GM23338 (cell line): Measurements from ENCODE around the gene MAPRE2. TPM values are rescaled to one million over a fixed set of nuclear protein-coding genes. Genes with fewer than 3 reads are reported as not detected.

Experiments used
- ATAC-seq: fragments of 200-7000 bp; cut with Tn5 transposase; 3 replicates; pipeline ENCODE4 v1.9.1; 2020
- DNase-seq: peaks from one replicate; pipeline ENCODE4 v3.0.0-alpha.2; 2015; ENCODE audit warnings: low spot score
- H2AFZ ChIP-seq: fragments of 200-600 bp; sonication (generic); 2 replicates; pipeline ENCODE4 v1.8.0; 2016; ENCODE audit warnings: antibody characterized with exemption, mild to moderate bottlenecking, moderate library complexity
- H3F3A ChIP-seq: fragments of 200-600 bp; sonication (generic); replicated peaks from 2 replicates; pipeline ENCODE4 v1.8.0; 2017; ENCODE audit warnings: antibody characterized with exemption, mixed run types, low read depth
- H3K27ac ChIP-seq: fragments of 200-600 bp; sonication (generic); 2 replicates; pipeline ENCODE4 v1.6.1; 2016; ENCODE audit warnings: low read depth
- H3K27me3 ChIP-seq: fragments of 200-600 bp; sonication (generic); 2 replicates; pipeline ENCODE4 v1.8.0; 2016; ENCODE audit warnings: mild to moderate bottlenecking, mixed run types, moderate library complexity; ENCODE audit not compliant: insufficient read depth
- H3K36me3 ChIP-seq: fragments of 200-600 bp; sonication (generic); 2 replicates; pipeline ENCODE4 v1.8.0; 2016; ENCODE audit warnings: mild to moderate bottlenecking; ENCODE audit not compliant: insufficient read depth
- H3K4me1 ChIP-seq: fragments of 200-600 bp; sonication (generic); 2 replicates; pipeline ENCODE4 v1.8.0; 2016; ENCODE audit warnings: mild to moderate bottlenecking, moderate library complexity; ENCODE audit not compliant: insufficient read depth
- H3K4me2 ChIP-seq: fragments of 200-600 bp; sonication (generic); 2 replicates; pipeline ENCODE4 v1.7.1; 2017; ENCODE audit warnings: mixed run types
- H3K4me3 ChIP-seq: fragments of 200-600 bp; sonication (generic); 2 replicates; pipeline ENCODE4 v1.6.1; 2016; ENCODE audit warnings: mixed run types
- H3K79me2 ChIP-seq: fragments of 200-600 bp; sonication (generic); replicated peaks from 2 replicates; pipeline ENCODE4 v1.8.0; 2017; ENCODE audit warnings: mild to moderate bottlenecking; ENCODE audit not compliant: insufficient read depth
- H3K9me2 ChIP-seq: fragments of 200-600 bp; sonication (generic); 2 replicates; pipeline ENCODE4 v1.8.0; 2017; ENCODE audit not compliant: insufficient read depth
- H4K20me1 ChIP-seq: fragments of 200-600 bp; sonication (generic); replicated peaks from 2 replicates; pipeline ENCODE4 v1.8.0; 2017; ENCODE audit warnings: mild to moderate bottlenecking; ENCODE audit not compliant: insufficient read depth
- H3K27ac Mint-ChIP-seq: 2 replicates; pipeline ENCODE4 v1.8.0; 2020; ENCODE audit warnings: inconsistent platforms, mild to moderate bottlenecking, moderate library complexity, mixed read lengths
- H3K27me3 Mint-ChIP-seq: 3 replicates; pipeline ENCODE4 v1.8.0; 2022; ENCODE audit warnings: low read depth, mild to moderate bottlenecking, moderate library complexity, mixed read lengths, inconsistent platforms; ENCODE audit not compliant: insufficient read depth, poor library complexity
- H3K36me3 Mint-ChIP-seq: 3 replicates; pipeline ENCODE4 v1.8.0; 2021; ENCODE audit warnings: low read depth, mild to moderate bottlenecking, inconsistent platforms, moderate library complexity, mixed read lengths
- H3K4me1 Mint-ChIP-seq: 3 replicates; pipeline ENCODE4 v1.8.0; 2020; ENCODE audit warnings: mild to moderate bottlenecking, inconsistent platforms, mixed read lengths
- H3K4me3 Mint-ChIP-seq: 3 replicates; pipeline ENCODE4 v1.8.0; 2021; ENCODE audit warnings: moderate library complexity, mild to moderate bottlenecking, inconsistent platforms, mixed read lengths
- H3K9me3 Mint-ChIP-seq: 3 replicates; pipeline ENCODE4 v1.8.0; 2020; ENCODE audit warnings: moderate library complexity, mild to moderate bottlenecking, inconsistent platforms, mixed read lengths
- JUNB ChIP-seq: IDR thresholded peaks from one replicate; pipeline ENCODE4 v1.6.1; 2016; ENCODE audit warnings: antibody characterized with exemption; ENCODE audit not compliant: unreplicated experiment
- REST ChIP-seq: IDR thresholded peaks from one replicate; pipeline ENCODE4 v1.6.1; 2018; ENCODE audit warnings: antibody characterized with exemption; ENCODE audit not compliant: unreplicated experiment
- STAT1 ChIP-seq: IDR thresholded peaks from one replicate; pipeline ENCODE4 v1.6.1; 2016; ENCODE audit warnings: antibody characterized with exemption; ENCODE audit not compliant: unreplicated experiment
- ZNF114 ChIP-seq: fragments of 250-450 bp; sonication (Bioruptor Pico); IDR thresholded peaks from 2 replicates; pipeline ENCODE4 v1.5.0; 2020; ENCODE audit warnings: mild to moderate bottlenecking, moderate library complexity
- polyA plus RNA-seq: library from polyadenylated mRNA; unstranded; fragments of >200 nt; fragmentation: Nextera tagmentation; extraction: Ambion mirVana; gene quantifications from 2 replicates; pipeline ENCODE4 v1.2.1, GENCODE V29; 2016
- total RNA-seq: library from RNA; depleted of rRNA; stranded (reverse); fragments of >200 nt; shearing (Covaris generic); gene quantifications from 2 replicates; pipeline ENCODE4 v1.2.3, GENCODE V29; 2014
- TF ChIP-seq, protein P1 (sequence below), 2 experiments: fragments of 200-600 bp in 1 of 2; sonication (generic) in 1 of 2; conservative IDR thresholded peaks; 2 replicates each; pipeline versions ENCODE4 v1.5.1 to v1.6.1; 2016 to 2017; ENCODE audit warnings: antibody characterized with exemption in 2 of 2, low read depth in 2 of 2, mild to moderate bottlenecking in 2 of 2, moderate library complexity in 1 of 2
- TF ChIP-seq, protein P2 (sequence below): fragments of 250-450 bp; sonication (Bioruptor Pico); IDR thresholded peaks from 2 replicates; pipeline ENCODE4 v1.5.0; 2020; ENCODE audit warnings: mild to moderate bottlenecking, moderate library complexity

Gene MAPRE2
- total and polyA plus RNA-seq, 2 experiments from 2014 or later = 17.8 to 40.4 TPM

- ATAC-seq = no peak
- Mint-ChIP-seq H3K4me1 (no peaks in the 10 kb centered on the region), H3K9me3 (no peaks in the 10 kb centered on the region), H3K4me3 (no peak overlapping the region), H3K27me3 (no peaks in the 10 kb centered on the region), H3K27ac (no peak overlapping the region), H3K36me3 (no peaks in the 10 kb centered on the region)
- no peak for DNase-seq
- Histone ChIP-seq H4K20me1 (no peaks in the 10 kb centered on the region; the same call in none of the 2 replicates), H3K4me2 (no peak overlapping the region), H3K27me3 (no peaks in the 10 kb centered on the region), H3K36me3 (no peaks in the 10 kb centered on the region), H3K9me2 (no peaks in the 10 kb centered on the region), H2AFZ (no peak overlapping the region), H3K27ac (no peak overlapping the region), H3K4me1 (no peaks in the 10 kb centered on the region), H3K79me2 (no peaks in the 10 kb centered on the region), H3F3A (no peaks in the 10 kb centered on the region), H3K4me3 (no peak overlapping the region)
- TF ChIP-seq, protein P1, sequence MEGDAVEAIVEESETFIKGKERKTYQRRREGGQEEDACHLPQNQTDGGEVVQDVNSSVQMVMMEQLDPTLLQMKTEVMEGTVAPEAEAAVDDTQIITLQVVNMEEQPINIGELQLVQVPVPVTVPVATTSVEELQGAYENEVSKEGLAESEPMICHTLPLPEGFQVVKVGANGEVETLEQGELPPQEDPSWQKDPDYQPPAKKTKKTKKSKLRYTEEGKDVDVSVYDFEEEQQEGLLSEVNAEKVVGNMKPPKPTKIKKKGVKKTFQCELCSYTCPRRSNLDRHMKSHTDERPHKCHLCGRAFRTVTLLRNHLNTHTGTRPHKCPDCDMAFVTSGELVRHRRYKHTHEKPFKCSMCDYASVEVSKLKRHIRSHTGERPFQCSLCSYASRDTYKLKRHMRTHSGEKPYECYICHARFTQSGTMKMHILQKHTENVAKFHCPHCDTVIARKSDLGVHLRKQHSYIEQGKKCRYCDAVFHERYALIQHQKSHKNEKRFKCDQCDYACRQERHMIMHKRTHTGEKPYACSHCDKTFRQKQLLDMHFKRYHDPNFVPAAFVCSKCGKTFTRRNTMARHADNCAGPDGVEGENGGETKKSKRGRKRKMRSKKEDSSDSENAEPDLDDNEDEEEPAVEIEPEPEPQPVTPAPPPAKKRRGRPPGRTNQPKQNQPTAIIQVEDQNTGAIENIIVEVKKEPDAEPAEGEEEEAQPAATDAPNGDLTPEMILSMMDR (conservative IDR thresholded peaks at IDR 0.05; ENCODE audit: low read depth in 2 of 2) = no peak
- TF ChIP-seq JUNB (no peak), REST (no peak)
Measured at GRCh38 chr18:35086704-35087103, 45.5 kb downstream of the MAPRE2 start.

- no peak for ATAC-seq
- no peak overlapping the region for H3K27ac ChIP-seq
- H3K27ac Mint-ChIP-seq = no peak overlapping the region
- no peak overlapping the region for H2AFZ ChIP-seq
- no peak overlapping the region for H3K4me3 Mint-ChIP-seq
- TF ChIP-seq JUNB (no peak), STAT1 (no peak), ZNF114 (CRISPR knock-in tag) (no peak)
- TF ChIP-seq, protein P2, sequence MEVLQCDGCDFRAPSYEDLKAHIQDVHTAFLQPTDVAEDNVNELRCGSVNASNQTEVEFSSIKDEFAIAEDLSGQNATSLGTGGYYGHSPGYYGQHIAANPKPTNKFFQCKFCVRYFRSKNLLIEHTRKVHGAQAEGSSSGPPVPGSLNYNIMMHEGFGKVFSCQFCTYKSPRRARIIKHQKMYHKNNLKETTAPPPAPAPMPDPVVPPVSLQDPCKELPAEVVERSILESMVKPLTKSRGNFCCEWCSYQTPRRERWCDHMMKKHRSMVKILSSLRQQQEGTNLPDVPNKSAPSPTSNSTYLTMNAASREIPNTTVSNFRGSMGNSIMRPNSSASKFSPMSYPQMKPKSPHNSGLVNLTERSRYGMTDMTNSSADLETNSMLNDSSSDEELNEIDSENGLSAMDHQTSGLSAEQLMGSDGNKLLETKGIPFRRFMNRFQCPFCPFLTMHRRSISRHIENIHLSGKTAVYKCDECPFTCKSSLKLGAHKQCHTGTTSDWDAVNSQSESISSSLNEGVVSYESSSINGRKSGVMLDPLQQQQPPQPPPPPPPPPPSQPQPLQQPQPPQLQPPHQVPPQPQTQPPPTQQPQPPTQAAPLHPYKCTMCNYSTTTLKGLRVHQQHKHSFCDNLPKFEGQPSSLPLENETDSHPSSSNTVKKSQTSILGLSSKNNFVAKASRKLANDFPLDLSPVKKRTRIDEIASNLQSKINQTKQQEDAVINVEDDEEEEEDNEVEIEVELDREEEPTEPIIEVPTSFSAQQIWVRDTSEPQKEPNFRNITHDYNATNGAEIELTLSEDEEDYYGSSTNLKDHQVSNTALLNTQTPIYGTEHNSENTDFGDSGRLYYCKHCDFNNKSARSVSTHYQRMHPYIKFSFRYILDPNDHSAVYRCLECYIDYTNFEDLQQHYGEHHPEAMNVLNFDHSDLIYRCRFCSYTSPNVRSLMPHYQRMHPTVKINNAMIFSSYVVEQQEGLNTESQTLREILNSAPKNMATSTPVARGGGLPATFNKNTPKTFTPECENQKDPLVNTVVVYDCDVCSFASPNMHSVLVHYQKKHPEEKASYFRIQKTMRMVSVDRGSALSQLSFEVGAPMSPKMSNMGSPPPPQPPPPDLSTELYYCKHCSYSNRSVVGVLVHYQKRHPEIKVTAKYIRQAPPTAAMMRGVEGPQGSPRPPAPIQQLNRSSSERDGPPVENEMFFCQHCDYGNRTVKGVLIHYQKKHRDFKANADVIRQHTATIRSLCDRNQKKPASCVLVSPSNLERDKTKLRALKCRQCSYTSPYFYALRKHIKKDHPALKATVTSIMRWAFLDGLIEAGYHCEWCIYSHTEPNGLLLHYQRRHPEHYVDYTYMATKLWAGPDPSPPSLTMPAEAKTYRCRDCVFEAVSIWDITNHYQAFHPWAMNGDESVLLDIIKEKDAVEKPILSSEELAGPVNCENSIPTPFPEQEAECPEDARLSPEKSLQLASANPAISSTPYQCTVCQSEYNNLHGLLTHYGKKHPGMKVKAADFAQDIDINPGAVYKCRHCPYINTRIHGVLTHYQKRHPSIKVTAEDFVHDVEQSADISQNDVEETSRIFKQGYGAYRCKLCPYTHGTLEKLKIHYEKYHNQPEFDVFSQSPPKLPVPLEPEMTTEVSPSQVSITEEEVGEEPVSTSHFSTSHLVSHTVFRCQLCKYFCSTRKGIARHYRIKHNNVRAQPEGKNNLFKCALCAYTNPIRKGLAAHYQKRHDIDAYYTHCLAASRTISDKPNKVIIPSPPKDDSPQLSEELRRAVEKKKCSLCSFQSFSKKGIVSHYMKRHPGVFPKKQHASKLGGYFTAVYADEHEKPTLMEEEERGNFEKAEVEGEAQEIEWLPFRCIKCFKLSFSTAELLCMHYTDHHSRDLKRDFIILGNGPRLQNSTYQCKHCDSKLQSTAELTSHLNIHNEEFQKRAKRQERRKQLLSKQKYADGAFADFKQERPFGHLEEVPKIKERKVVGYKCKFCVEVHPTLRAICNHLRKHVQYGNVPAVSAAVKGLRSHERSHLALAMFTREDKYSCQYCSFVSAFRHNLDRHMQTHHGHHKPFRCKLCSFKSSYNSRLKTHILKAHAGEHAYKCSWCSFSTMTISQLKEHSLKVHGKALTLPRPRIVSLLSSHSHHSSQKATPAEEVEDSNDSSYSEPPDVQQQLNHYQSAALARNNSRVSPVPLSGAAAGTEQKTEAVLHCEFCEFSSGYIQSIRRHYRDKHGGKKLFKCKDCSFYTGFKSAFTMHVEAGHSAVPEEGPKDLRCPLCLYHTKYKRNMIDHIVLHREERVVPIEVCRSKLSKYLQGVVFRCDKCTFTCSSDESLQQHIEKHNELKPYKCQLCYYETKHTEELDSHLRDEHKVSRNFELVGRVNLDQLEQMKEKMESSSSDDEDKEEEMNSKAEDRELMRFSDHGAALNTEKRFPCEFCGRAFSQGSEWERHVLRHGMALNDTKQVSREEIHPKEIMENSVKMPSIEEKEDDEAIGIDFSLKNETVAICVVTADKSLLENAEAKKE = no peak
- TF ChIP-seq, protein P1 (conservative IDR thresholded peaks at IDR 0.05; ENCODE audit: low read depth in 2 of 2) = no peak
- no peaks in the 10 kb centered on the region for H3K9me3 Mint-ChIP-seq
- no peaks in the 10 kb centered on the region for H3K9me2 ChIP-seq
- H4K20me1 ChIP-seq = no peaks in the 10 kb centered on the region; the same call in none of the 2 replicates
- H3K4me1 Mint-ChIP-seq = no peaks in the 10 kb centered on the region
- no peak for DNase-seq
- no peak overlapping the region for H3K4me2 ChIP-seq
- H3K36me3 Mint-ChIP-seq = no peaks in the 10 kb centered on the region
- H3K36me3 ChIP-seq = no peaks in the 10 kb centered on the region; the same call in 1 of the 2 replicates
- H3K79me2 ChIP-seq = no peaks in the 10 kb centered on the region
- no peaks in the 10 kb centered on the region for H3K27me3 Mint-ChIP-seq
- H3K4me1 ChIP-seq = no peaks in the 10 kb centered on the region
- H3K27me3 ChIP-seq = no peaks in the 10 kb centered on the region
- H3F3A ChIP-seq = no peaks in the 10 kb centered on the region
- no peak overlapping the region for H3K4me3 ChIP-seq
Measured at GRCh38 chr18:35087726-35088125, 46.5 kb downstream of the MAPRE2 start.
